Glutamatergic neuron (in vitro differentiated cells): ENCODE results near the gene BCL2. TPM values are rescaled to one million over a fixed set of nuclear protein-coding genes. Genes with fewer than 3 reads are reported as not detected.

Experiments used
- DNase-seq: peaks from one replicate; pipeline ENCODE4 v3.0.0; 2022
- H3K27ac Mint-ChIP-seq: one replicate; pipeline ENCODE4 v1.8.0; 2020; ENCODE audit warnings: mild to moderate bottlenecking, mixed read lengths, inconsistent platforms; ENCODE audit not compliant: unreplicated experiment
- H3K27me3 Mint-ChIP-seq: one replicate; pipeline ENCODE4 v1.8.0; 2020; ENCODE audit warnings: mild to moderate bottlenecking, moderate library complexity, mixed read lengths, inconsistent platforms; ENCODE audit not compliant: unreplicated experiment
- H3K36me3 Mint-ChIP-seq: one replicate; pipeline ENCODE4 v1.8.0; 2020; ENCODE audit warnings: mild to moderate bottlenecking, mixed read lengths, inconsistent platforms; ENCODE audit not compliant: unreplicated experiment
- H3K4me1 Mint-ChIP-seq: one replicate; pipeline ENCODE4 v1.8.0; 2020; ENCODE audit warnings: mild to moderate bottlenecking, low read depth, mixed read lengths, inconsistent platforms; ENCODE audit not compliant: unreplicated experiment
- H3K4me3 Mint-ChIP-seq: one replicate; pipeline ENCODE4 v1.8.0; 2020; ENCODE audit warnings: mild to moderate bottlenecking, mixed read lengths, inconsistent platforms; ENCODE audit not compliant: unreplicated experiment
- H3K9me3 Mint-ChIP-seq: one replicate; pipeline ENCODE4 v1.8.0; 2020; ENCODE audit warnings: mild to moderate bottlenecking, moderate library complexity, mixed read lengths, inconsistent platforms; ENCODE audit not compliant: unreplicated experiment
- total RNA-seq: library from RNA; stranded (reverse); fragmentation: NEBNext Ultra II Directional; extraction: Animal tissue kit (Norgen Biotek cat#: 25700); gene quantifications from one replicate; pipeline ENCODE4 v1.2.1, GENCODE V29; 2021; ENCODE audit not compliant: unreplicated experiment
- TF ChIP-seq, protein P1 (sequence below): fragments of 200-600 bp; sonication (generic); IDR thresholded peaks from one replicate; pipeline ENCODE4 v1.5.0; 2021; ENCODE audit not compliant: partially characterized antibody, unreplicated experiment

BCL2 gene
- total RNA-seq, 1 donor from 2014 or later = 6.8 TPM

DNA sequence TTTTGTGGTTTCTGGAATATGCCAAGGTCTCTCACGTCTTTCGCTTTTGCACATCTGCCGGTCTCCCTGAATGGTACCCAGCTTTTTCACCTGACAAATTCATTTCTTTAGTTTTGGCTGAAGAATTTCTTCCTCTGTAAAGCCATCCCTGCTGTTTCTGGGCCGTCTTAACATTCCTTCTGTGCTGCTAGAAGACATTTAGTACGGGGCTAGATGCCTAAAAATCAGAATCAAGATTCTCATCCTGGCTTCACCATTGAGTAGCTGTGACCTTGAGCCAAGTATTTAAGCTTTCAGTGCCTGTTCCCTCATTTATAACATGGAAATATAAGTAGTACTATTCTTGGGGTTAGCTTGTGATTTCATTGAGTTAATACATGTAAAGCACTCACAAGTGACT lies 6.4 kb upstream of the BCL2 start:
- H3K4me3 Mint-ChIP-seq = no peak overlapping the region

DNA sequence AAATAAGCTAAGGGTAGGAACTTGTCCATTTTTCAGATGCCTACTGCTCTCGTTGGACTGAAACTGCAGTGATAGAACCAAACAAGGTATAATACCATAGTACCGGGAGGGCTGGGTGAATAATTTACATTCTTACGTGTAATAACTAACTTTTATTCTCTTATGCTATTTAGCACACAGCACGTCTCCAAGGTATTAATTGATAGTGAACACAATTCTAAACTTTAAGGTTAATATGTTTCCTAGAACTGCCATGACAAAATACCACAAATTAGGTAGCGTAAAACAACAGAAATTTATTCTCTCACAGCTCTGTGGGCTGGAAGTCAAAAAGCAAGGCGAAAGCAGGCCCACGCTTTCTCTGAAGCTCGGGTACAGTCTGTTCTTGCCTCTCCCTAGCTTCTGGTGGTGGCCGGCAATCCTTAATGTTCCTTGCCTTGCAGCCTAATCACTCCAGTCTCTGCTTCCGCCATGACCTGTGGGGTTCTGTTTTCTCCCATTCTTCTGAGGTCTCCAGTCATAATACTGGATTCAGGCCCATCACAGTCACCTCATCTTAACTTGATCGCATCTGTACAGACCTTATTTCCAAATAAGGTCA lies 5.6 kb upstream of the BCL2 start:
- no peak for DNase-seq
- Mint-ChIP-seq H3K27me3 (peaks cover 6% of the 10 kb centered on the region), H3K4me1 (peaks cover 3% of the 10 kb centered on the region), H3K9me3 (peaks cover 5% of the 10 kb centered on the region), H3K4me3 (no peak overlapping the region), H3K27ac (no peak overlapping the region), H3K36me3 (no peaks in the 10 kb centered on the region)
- TF ChIP-seq, protein P1, sequence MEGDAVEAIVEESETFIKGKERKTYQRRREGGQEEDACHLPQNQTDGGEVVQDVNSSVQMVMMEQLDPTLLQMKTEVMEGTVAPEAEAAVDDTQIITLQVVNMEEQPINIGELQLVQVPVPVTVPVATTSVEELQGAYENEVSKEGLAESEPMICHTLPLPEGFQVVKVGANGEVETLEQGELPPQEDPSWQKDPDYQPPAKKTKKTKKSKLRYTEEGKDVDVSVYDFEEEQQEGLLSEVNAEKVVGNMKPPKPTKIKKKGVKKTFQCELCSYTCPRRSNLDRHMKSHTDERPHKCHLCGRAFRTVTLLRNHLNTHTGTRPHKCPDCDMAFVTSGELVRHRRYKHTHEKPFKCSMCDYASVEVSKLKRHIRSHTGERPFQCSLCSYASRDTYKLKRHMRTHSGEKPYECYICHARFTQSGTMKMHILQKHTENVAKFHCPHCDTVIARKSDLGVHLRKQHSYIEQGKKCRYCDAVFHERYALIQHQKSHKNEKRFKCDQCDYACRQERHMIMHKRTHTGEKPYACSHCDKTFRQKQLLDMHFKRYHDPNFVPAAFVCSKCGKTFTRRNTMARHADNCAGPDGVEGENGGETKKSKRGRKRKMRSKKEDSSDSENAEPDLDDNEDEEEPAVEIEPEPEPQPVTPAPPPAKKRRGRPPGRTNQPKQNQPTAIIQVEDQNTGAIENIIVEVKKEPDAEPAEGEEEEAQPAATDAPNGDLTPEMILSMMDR = no peak

More for the DNA sequence above, 6.4 kb upstream of the BCL2 start:
- TF ChIP-seq, protein P1 = no peak
- DNase-seq = no peak
- no peaks in the 10 kb centered on the region for H3K36me3 Mint-ChIP-seq
- H3K4me1 Mint-ChIP-seq = peaks cover 3% of the 10 kb centered on the region
- H3K27ac Mint-ChIP-seq = no peak overlapping the region
- H3K9me3 Mint-ChIP-seq = peaks cover 2% of the 10 kb centered on the region
- H3K27me3 Mint-ChIP-seq = peaks cover 2% of the 10 kb centered on the region

DNA sequence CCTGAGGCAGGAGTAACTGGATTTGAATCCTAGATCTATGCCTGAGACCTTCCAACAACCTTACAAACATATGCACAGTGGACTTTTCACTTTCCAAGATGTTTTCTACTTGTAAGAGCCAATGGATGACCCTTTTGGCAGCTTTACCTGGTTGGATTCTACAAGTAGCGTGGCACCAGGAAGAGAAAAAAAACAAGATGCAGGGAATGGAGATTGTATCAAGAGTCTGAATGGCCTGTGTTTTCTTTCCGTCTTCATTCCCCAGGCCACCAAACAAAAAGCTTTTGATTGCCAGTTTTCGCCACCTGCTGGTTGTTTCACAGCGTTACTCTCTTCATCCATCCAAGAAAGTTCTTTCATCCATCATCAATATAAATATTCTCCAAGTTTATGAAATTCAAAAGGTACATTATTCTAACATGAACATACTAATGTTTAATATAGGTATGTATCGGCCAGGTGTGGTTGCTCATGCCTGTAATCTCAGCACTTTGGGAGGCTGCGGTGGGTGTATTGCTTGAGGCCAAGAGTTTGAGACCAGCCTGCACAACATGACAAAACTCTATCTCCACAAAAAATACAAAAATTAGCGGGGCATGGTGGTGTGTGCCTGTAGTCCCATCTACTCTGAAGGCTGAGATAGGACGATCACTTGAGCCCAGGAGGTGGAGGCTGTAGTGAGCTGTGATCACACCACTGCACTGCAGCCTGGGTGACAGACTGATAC lies 3.5 kb upstream of the BCL2 start:
- TF ChIP-seq, protein P1 = peak; percentile 85
- Mint-ChIP-seq H3K27ac (no peak overlapping the region), H3K9me3 (peaks cover 16% of the 10 kb centered on the region), H3K27me3 (peaks cover 15% of the 10 kb centered on the region), H3K36me3 (no peaks in the 10 kb centered on the region), H3K4me1 (peaks cover 8% of the 10 kb centered on the region), H3K4me3 (no peak overlapping the region)
- peak; percentile 32 for DNase-seq

DNA sequence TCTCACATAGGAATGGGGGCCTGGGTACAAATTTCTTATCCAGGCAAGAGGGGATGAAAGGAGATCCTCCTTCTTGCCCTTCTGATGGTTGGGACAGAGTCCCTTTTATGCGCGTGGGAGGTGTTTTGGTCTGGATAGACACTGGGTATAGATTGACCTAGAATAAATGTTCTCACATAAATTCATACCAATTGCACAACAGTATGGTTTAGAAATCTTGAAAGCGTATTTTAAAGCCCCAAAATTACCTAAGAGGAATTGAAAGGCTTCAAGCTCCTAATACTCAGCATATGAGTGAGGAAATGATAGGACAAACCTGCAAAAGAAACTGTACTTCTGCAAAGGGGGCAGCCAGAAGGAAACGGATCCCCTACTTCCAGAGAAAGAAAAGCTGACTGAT lies 2.6 kb upstream of the BCL2 start:
- peaks cover 18% of the 10 kb centered on the region for H3K9me3 Mint-ChIP-seq
- no peak for DNase-seq
- H3K27me3 Mint-ChIP-seq = peaks cover 16% of the 10 kb centered on the region
- no peak overlapping the region for H3K4me3 Mint-ChIP-seq
- peaks cover 8% of the 10 kb centered on the region for H3K4me1 Mint-ChIP-seq
- no peak overlapping the region for H3K27ac Mint-ChIP-seq
- TF ChIP-seq, protein P1 = no peak
- H3K36me3 Mint-ChIP-seq = no peaks in the 10 kb centered on the region

DNA sequence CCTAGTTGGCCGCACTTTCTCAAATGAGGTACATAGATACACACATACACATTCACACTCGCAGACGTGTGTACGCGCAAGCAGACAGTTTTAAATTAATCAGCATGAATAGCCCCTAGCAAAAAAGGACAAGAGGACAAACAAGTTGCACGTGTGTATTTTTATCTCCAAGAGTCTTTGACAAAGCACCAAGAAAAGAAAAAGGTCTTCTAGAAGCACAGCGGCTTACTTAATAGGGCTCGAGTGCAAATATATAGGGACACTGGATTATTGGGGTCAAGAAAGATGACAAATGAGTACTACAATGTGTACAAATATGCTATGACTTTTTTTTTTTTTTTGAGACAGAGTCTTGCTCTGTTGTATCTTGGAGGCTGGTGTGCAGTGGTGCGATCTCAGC lies 1.7 kb upstream of the BCL2 start:
- H3K4me1 Mint-ChIP-seq = peaks cover 8% of the 10 kb centered on the region
- H3K4me3 Mint-ChIP-seq = peak overlapping the region; percentile 90
- no peaks in the 10 kb centered on the region for H3K36me3 Mint-ChIP-seq
- peak overlapping the region; percentile 81 for H3K27ac Mint-ChIP-seq
- H3K27me3 Mint-ChIP-seq = peaks cover 16% of the 10 kb centered on the region
- H3K9me3 Mint-ChIP-seq = peaks cover 18% of the 10 kb centered on the region
- TF ChIP-seq, protein P1 = no peak
- no peak for DNase-seq
